ENCODE data around the gene ZNF277.

- TF ChIP-seq, protein P1, sequence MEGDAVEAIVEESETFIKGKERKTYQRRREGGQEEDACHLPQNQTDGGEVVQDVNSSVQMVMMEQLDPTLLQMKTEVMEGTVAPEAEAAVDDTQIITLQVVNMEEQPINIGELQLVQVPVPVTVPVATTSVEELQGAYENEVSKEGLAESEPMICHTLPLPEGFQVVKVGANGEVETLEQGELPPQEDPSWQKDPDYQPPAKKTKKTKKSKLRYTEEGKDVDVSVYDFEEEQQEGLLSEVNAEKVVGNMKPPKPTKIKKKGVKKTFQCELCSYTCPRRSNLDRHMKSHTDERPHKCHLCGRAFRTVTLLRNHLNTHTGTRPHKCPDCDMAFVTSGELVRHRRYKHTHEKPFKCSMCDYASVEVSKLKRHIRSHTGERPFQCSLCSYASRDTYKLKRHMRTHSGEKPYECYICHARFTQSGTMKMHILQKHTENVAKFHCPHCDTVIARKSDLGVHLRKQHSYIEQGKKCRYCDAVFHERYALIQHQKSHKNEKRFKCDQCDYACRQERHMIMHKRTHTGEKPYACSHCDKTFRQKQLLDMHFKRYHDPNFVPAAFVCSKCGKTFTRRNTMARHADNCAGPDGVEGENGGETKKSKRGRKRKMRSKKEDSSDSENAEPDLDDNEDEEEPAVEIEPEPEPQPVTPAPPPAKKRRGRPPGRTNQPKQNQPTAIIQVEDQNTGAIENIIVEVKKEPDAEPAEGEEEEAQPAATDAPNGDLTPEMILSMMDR (IDR thresholded peaks at IDR 0.05): no peak
- TF ChIP-seq POLR2A (IDR thresholded peaks at IDR 0.05): no peak
These were observed 6.1 kb downstream of the ZNF277 start for GRCh38 chr7:112212571-112212970.
